NCI-H524 treated with DMSO at 0.1 percent for 48 hours (cell line): ENCODE measurements around the gene ZBTB37.
A peak's percentile ranks its signal among the peaks of the same experiment; 100 is the strongest.
"Not testable (repeated sequence)": the region's sequence is repeated elsewhere in the genome, so short reads cannot be mapped to it uniquely, and the experiment has no call there.

ENCODE experiments used
- DNase-seq: peaks from one replicate; lab custom pipeline; 2025; lab: John Stamatoyannopoulos, UW

The ZBTB37 gene

GRCh38 chr1:173865468-173866164 lies 2.6 kb upstream of the ZBTB37 start:
- no peak for DNase-seq

GRCh38 chr1:173866413-173867115 lies 1.6 kb upstream of the ZBTB37 start:
- DNase-seq: no peak

GRCh38 chr1:173867141-173867752 lies 933 bp upstream of the ZBTB37 start:
- DNase-seq: no peak

- peak; percentile 89 for DNase-seq
Observed at GRCh38 chr1:173867753-173868265, 371 bp upstream of the ZBTB37 start, which contains the start of gene GAS5. GAS5 (minus strand) TSS chr1:173867989.

GRCh38 chr1:173869021-173869359 lies 810 bp downstream of the ZBTB37 start:
- DNase-seq: no peak

- DNase-seq: no peak
Observed at GRCh38 chr1:173870252-173871075, 2.3 kb downstream of the ZBTB37 start.

- no peak for DNase-seq
Observed at GRCh38 chr1:173871091-173871490, 2.9 kb downstream of the ZBTB37 start.

GRCh38 chr1:173871500-173871899 lies 3.3 kb downstream of the ZBTB37 start:
- DNase-seq: no peak

- no peak for DNase-seq
Observed at GRCh38 chr1:173876732-173877131, 8.6 kb downstream of the ZBTB37 start.

- DNase-seq: no peak
Observed at GRCh38 chr1:173878251-173878650, 10.1 kb downstream of the ZBTB37 start.

- DNase-seq: not testable (repeated sequence)
Observed at GRCh38 chr1:173881117-173881516, 12.9 kb downstream of the ZBTB37 start.

- no peak for DNase-seq
Observed at GRCh38 chr1:173884701-173885100, 16.5 kb downstream of the ZBTB37 start.

GRCh38 chr1:173886746-173887611 lies 18.8 kb downstream of the ZBTB37 start:
- no peak for DNase-seq

GRCh38 chr1:173887627-173888026 lies 19.4 kb downstream of the ZBTB37 start:
- no peak for DNase-seq

- no peak for DNase-seq
Observed at GRCh38 chr1:173888749-173889148, 20.6 kb downstream of the ZBTB37 start.

GRCh38 chr1:173889885-173890284 lies 21.7 kb downstream of the ZBTB37 start:
- DNase-seq: no peak

GRCh38 chr1:173893611-173894010 lies 25.4 kb downstream of the ZBTB37 start:
- no peak for DNase-seq

- DNase-seq: no peak
Observed at GRCh38 chr1:173894189-173894588, 26.0 kb downstream of the ZBTB37 start.

- no peak for DNase-seq
Observed at GRCh38 chr1:173900427-173900826, 32.2 kb downstream of the ZBTB37 start.

GRCh38 chr1:173900992-173901391 lies 32.8 kb downstream of the ZBTB37 start:
- DNase-seq: no peak
